Measurements from ENCODE around the gene PCDH10.

The PCDH10 gene

GRCh38 chr4:133145241-133145640, 3.9 kb upstream of the PCDH10 start:
- Mint-ChIP-seq H3K36me3 (ENCODE audit: insufficient read depth) (no peaks in the 10 kb centered on the region), H3K9me3 (no peaks in the 10 kb centered on the region), H3K4me3 (no peak overlapping the region), H3K27ac (ENCODE audit: low read depth) (no peak overlapping the region), H3K27me3 (peaks cover 45% of the 10 kb centered on the region), H3K4me1 (no peaks in the 10 kb centered on the region)
- DNase-seq (ENCODE audit: low spot score in 2 of 2) = no peak
- no peak for ATAC-seq (replicated peaks; ENCODE audit: extremely low read depth, poor library complexity, severe bottlenecking)

GRCh38 chr4:133145758-133146573, 3.1 kb upstream of the PCDH10 start:
- no peaks in the 10 kb centered on the region for H3K9me3 Mint-ChIP-seq

GRCh38 chr4:133146574-133147241, 2.4 kb upstream of the PCDH10 start:
- DNase-seq (ENCODE audit: low spot score in 2 of 2) = no peak
- peaks cover 48% of the 10 kb centered on the region for H3K27me3 Mint-ChIP-seq
- no peaks in the 10 kb centered on the region for H3K4me1 Mint-ChIP-seq
- no peaks in the 10 kb centered on the region for H3K9me3 Mint-ChIP-seq
- H3K4me3 Mint-ChIP-seq = no peak overlapping the region
- ATAC-seq (replicated peaks; ENCODE audit: extremely low read depth, poor library complexity, severe bottlenecking) = no peak
- no peak overlapping the region for H3K27ac Mint-ChIP-seq (ENCODE audit: low read depth)
- no peaks in the 10 kb centered on the region for H3K36me3 Mint-ChIP-seq (ENCODE audit: insufficient read depth)

More at GRCh38 chr4:133145758-133146573, 3.1 kb upstream of the PCDH10 start:
- H3K27me3 Mint-ChIP-seq = peaks cover 48% of the 10 kb centered on the region
- H3K4me3 Mint-ChIP-seq = no peak overlapping the region
- ATAC-seq (replicated peaks; ENCODE audit: extremely low read depth, poor library complexity, severe bottlenecking) = no peak
- DNase-seq (ENCODE audit: low spot score in 2 of 2) = no peak
- H3K27ac Mint-ChIP-seq (ENCODE audit: low read depth) = no peak overlapping the region
- H3K36me3 Mint-ChIP-seq (ENCODE audit: insufficient read depth) = no peaks in the 10 kb centered on the region
- no peaks in the 10 kb centered on the region for H3K4me1 Mint-ChIP-seq

- peaks cover 50% of the 10 kb centered on the region for H3K27me3 Mint-ChIP-seq
- no peaks in the 10 kb centered on the region for H3K9me3 Mint-ChIP-seq
- DNase-seq (ENCODE audit: low spot score in 2 of 2) (no peak), ATAC-seq (replicated peaks; ENCODE audit: extremely low read depth, poor library complexity, severe bottlenecking) (no peak)
- no peak overlapping the region for H3K27ac Mint-ChIP-seq (ENCODE audit: low read depth)
- H3K36me3 Mint-ChIP-seq (ENCODE audit: insufficient read depth) = peaks cover 1% of the 10 kb centered on the region
- H3K4me3 Mint-ChIP-seq = no peak overlapping the region
- no peaks in the 10 kb centered on the region for H3K4me1 Mint-ChIP-seq
Measured at GRCh38 chr4:133147286-133147821, 1.7 kb upstream of the PCDH10 start.

GRCh38 chr4:133147921-133148689, 989 bp upstream of the PCDH10 start:
- ATAC-seq (replicated peaks; ENCODE audit: extremely low read depth, poor library complexity, severe bottlenecking) = no peak
- H3K27ac Mint-ChIP-seq (ENCODE audit: low read depth) = no peak overlapping the region
- no peaks in the 10 kb centered on the region for H3K9me3 Mint-ChIP-seq
- no peak for DNase-seq (ENCODE audit: low spot score in 2 of 2)
- no peaks in the 10 kb centered on the region for H3K4me1 Mint-ChIP-seq
- H3K4me3 Mint-ChIP-seq = no peak overlapping the region
- H3K36me3 Mint-ChIP-seq (ENCODE audit: insufficient read depth) = peaks cover 1% of the 10 kb centered on the region
- peaks cover 57% of the 10 kb centered on the region for H3K27me3 Mint-ChIP-seq

- DNase-seq (ENCODE audit: low spot score in 2 of 2) = no peak
- H3K4me1 Mint-ChIP-seq = no peaks in the 10 kb centered on the region
- peaks cover 1% of the 10 kb centered on the region for H3K36me3 Mint-ChIP-seq (ENCODE audit: insufficient read depth)
- H3K27ac Mint-ChIP-seq (ENCODE audit: low read depth) = peak overlapping the region; percentile 42
- H3K27me3 Mint-ChIP-seq = peaks cover 60% of the 10 kb centered on the region
- no peaks in the 10 kb centered on the region for H3K9me3 Mint-ChIP-seq
- no peak for ATAC-seq (replicated peaks; ENCODE audit: extremely low read depth, poor library complexity, severe bottlenecking)
- no peak overlapping the region for H3K4me3 Mint-ChIP-seq
Measured at GRCh38 chr4:133149364-133149695, 236 bp downstream of the PCDH10 start.

GRCh38 chr4:133149932-133150471, 908 bp downstream of the PCDH10 start:
- Mint-ChIP-seq H3K27ac (ENCODE audit: low read depth) (no peak overlapping the region), H3K27me3 (peaks cover 60% of the 10 kb centered on the region), H3K4me3 (no peak overlapping the region), H3K9me3 (no peaks in the 10 kb centered on the region), H3K4me1 (no peaks in the 10 kb centered on the region), H3K36me3 (ENCODE audit: insufficient read depth) (peaks cover 1% of the 10 kb centered on the region)
- no peak for ATAC-seq (replicated peaks; ENCODE audit: extremely low read depth, poor library complexity, severe bottlenecking)
- DNase-seq (ENCODE audit: low spot score in 2 of 2) = no peak

GRCh38 chr4:133150486-133151340, 1.6 kb downstream of the PCDH10 start:
- no peak for DNase-seq (ENCODE audit: low spot score in 2 of 2)
- no peak overlapping the region for H3K27ac Mint-ChIP-seq (ENCODE audit: low read depth)
- ATAC-seq (replicated peaks; ENCODE audit: extremely low read depth, poor library complexity, severe bottlenecking) = no peak
- H3K4me3 Mint-ChIP-seq = no peak overlapping the region
- no peaks in the 10 kb centered on the region for H3K9me3 Mint-ChIP-seq
- peaks cover 60% of the 10 kb centered on the region for H3K27me3 Mint-ChIP-seq
- H3K36me3 Mint-ChIP-seq (ENCODE audit: insufficient read depth) = peaks cover 1% of the 10 kb centered on the region
- H3K4me1 Mint-ChIP-seq = no peaks in the 10 kb centered on the region

- H3K27me3 Mint-ChIP-seq = peaks cover 54% of the 10 kb centered on the region
- no peaks in the 10 kb centered on the region for H3K9me3 Mint-ChIP-seq
- H3K27ac Mint-ChIP-seq (ENCODE audit: low read depth) = no peak overlapping the region
- no peaks in the 10 kb centered on the region for H3K4me1 Mint-ChIP-seq
- ATAC-seq (replicated peaks; ENCODE audit: extremely low read depth, poor library complexity, severe bottlenecking) (no peak), DNase-seq (ENCODE audit: low spot score in 2 of 2) (no peak)
- H3K4me3 Mint-ChIP-seq = no peak overlapping the region
- H3K36me3 Mint-ChIP-seq (ENCODE audit: insufficient read depth) = peaks cover 1% of the 10 kb centered on the region
Measured at GRCh38 chr4:133151341-133151690, 2.2 kb downstream of the PCDH10 start.

GRCh38 chr4:133151691-133152329, 2.7 kb downstream of the PCDH10 start:
- H3K27me3 Mint-ChIP-seq = peaks cover 49% of the 10 kb centered on the region
- DNase-seq (ENCODE audit: low spot score in 2 of 2) (no peak), ATAC-seq (replicated peaks; ENCODE audit: extremely low read depth, poor library complexity, severe bottlenecking) (no peak)
- no peak overlapping the region for H3K27ac Mint-ChIP-seq (ENCODE audit: low read depth)
- no peaks in the 10 kb centered on the region for H3K9me3 Mint-ChIP-seq
- H3K4me3 Mint-ChIP-seq = no peak overlapping the region
- peaks cover 1% of the 10 kb centered on the region for H3K36me3 Mint-ChIP-seq (ENCODE audit: insufficient read depth)
- no peaks in the 10 kb centered on the region for H3K4me1 Mint-ChIP-seq

- Mint-ChIP-seq H3K27ac (ENCODE audit: low read depth) (peak overlapping the region; percentile 35), H3K27me3 (peaks cover 43% of the 10 kb centered on the region), H3K36me3 (ENCODE audit: insufficient read depth) (peaks cover 1% of the 10 kb centered on the region), H3K4me1 (no peaks in the 10 kb centered on the region), H3K4me3 (no peak overlapping the region), H3K9me3 (no peaks in the 10 kb centered on the region)
- ATAC-seq (replicated peaks; ENCODE audit: extremely low read depth, poor library complexity, severe bottlenecking) = no peak
- DNase-seq (ENCODE audit: low spot score in 2 of 2) = no peak
Measured at GRCh38 chr4:133152330-133152821, 3.3 kb downstream of the PCDH10 start.
